ENCODE measurements around the gene TMPRSS5. TPM values are rescaled to one million over a fixed set of nuclear protein-coding genes. Genes with fewer than 3 reads are reported as not detected.

Gene TMPRSS5
- not detected in 2 replicates for total RNA-seq

DNA sequence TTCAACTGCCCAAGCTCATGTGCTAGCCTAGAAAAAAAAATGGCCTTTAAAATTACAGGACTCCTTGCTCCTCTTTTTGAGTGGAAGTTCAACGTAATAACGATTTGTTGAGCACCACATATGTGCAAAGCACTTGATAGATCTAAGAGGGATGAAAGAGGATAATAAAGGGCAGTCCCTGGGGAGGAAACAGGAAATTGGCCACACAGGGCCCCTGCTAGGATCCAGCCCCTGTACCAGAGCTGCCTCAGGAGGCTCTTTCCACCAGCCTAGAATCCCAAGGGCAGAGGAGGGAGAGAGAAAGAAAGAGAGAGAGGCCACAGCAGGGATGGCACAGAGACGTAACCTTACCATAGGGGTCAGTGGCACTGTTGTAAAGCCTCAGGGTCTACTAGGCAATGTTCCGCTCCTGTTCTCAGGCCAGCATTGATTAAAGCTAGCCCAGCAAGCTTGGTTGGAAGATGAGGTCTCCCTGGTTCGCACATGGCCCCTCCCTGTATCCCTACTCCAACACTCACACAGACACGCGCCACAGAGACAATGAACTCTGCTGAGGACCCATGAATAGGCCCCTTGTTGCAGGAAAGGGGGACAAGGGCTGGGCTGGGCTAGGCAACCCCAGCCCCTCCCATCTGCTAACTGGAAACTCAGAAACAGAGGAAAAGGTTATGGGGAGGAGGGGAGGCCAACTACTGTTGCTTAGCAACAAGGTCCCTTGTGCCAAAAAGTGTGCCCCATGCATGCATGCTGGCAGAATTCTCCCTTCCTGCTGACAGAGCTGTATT is at the start of gene TMPRSS5:
Gene TMPRSS5, minus strand, starts transcription at position 438 of the 785 bp plus-strand sequence. Its CDS starts 84 bp downstream, at position 354.

Other genes with a start within 250 kb of the TMPRSS5 start
- gene DRD2, start 230.9 kb downstream of the TMPRSS5 start, total RNA-seq = not detected in 2 replicates
- gene ZW10, start 67.4 kb upstream of the TMPRSS5 start, total RNA-seq = 18.3 and 18.8 TPM in 2 replicates
- gene CLDN25, start 73.5 kb upstream of the TMPRSS5 start, total RNA-seq = not detected in 2 replicates
- 40.9 and 43.1 TPM in 2 replicates for gene USP28, start 169.3 kb upstream of the TMPRSS5 start, total RNA-seq
- gene HTR3B, start 198.5 kb upstream of the TMPRSS5 start, total RNA-seq = not detected in 2 replicates